Activated B cell treated with CpG ODN at 0.5 μM for 24 hours (primary cell): ENCODE data around the gene KLHL29. TPM values are rescaled to one million over a fixed set of nuclear protein-coding genes. Genes with fewer than 3 reads are reported as not detected.

Source experiments
- ATAC-seq: fragments of 200-7000 bp; cut with Tn5 transposase; one replicate; pipeline ENCODE4 v1.10.0; 2021; ENCODE audit warnings: low read depth, mild to moderate bottlenecking, moderate library complexity
- CTCF ChIA-PET: fragments of 350-600 bp; sonication (Branson Sonifier 250); formaldehyde crosslinking; loops from one replicate; lab custom pipeline; 2021; ENCODE audit warnings: antibody characterized with exemption; lab: Charles Lee
- POLR2A ChIA-PET: fragments of 350-600 bp; sonication (Branson Sonifier 250); formaldehyde crosslinking; loops from one replicate; lab custom pipeline; 2021; ENCODE audit warnings: antibody characterized with exemption; lab: Charles Lee
- DNase-seq: peaks from one replicate; pipeline ENCODE4 v3.0.0; 2022
- H3K27ac Mint-ChIP-seq: one replicate; pipeline ENCODE4 v1.8.0; 2020; ENCODE audit warnings: mixed read lengths
- H3K27me3 Mint-ChIP-seq: one replicate; pipeline ENCODE4 v1.8.0; 2021; ENCODE audit warnings: mixed read lengths
- H3K36me3 Mint-ChIP-seq: one replicate; pipeline ENCODE4 v1.8.0; 2021; ENCODE audit warnings: low read depth, mixed read lengths
- H3K4me1 Mint-ChIP-seq: one replicate; pipeline ENCODE4 v1.8.0; 2021; ENCODE audit warnings: mixed read lengths
- H3K4me3 Mint-ChIP-seq: one replicate; pipeline ENCODE4 v1.8.0; 2020; ENCODE audit warnings: mild to moderate bottlenecking, mixed read lengths
- H3K9me3 Mint-ChIP-seq: one replicate; pipeline ENCODE4 v1.8.0; 2020; ENCODE audit warnings: mixed read lengths
- intact Hi-C: fragments of 100-400 bp; cut with micrococcal nuclease; formaldehyde crosslinking; loops from one replicate; pipeline ENCODE4 v1.15.1; 2024
- total RNA-seq: library from RNA; stranded (reverse); gene quantifications from 2 replicates; pipeline ENCODE4 v1.2.3, GENCODE V29; 2022
- TF ChIP-seq, protein P1 (sequence below): fragments of 200-600 bp; IDR thresholded peaks from one replicate; pipeline ENCODE4 v1.8.0; 2022; ENCODE audit warnings: antibody characterized with exemption, mild to moderate bottlenecking

Gene KLHL29
- total RNA-seq, 1 donor from 2014 or later: 2.5 TPM

GRCh38 chr2:23655934-23656596 lies 271.1 kb downstream of the KLHL29 start:
- ChIA-PET POLR2A (no interaction called here), CTCF (no interaction called here)
- H3K9me3 Mint-ChIP-seq: no peaks in the 10 kb centered on the region
- H3K4me1 Mint-ChIP-seq: no peaks in the 10 kb centered on the region
- no peak overlapping the region for H3K4me3 Mint-ChIP-seq
- DNase-seq (no peak), ATAC-seq (no peak)
- intact Hi-C loops: no loop called here
- peaks cover 3% of the 10 kb centered on the region for H3K27me3 Mint-ChIP-seq
- TF ChIP-seq, protein P1, sequence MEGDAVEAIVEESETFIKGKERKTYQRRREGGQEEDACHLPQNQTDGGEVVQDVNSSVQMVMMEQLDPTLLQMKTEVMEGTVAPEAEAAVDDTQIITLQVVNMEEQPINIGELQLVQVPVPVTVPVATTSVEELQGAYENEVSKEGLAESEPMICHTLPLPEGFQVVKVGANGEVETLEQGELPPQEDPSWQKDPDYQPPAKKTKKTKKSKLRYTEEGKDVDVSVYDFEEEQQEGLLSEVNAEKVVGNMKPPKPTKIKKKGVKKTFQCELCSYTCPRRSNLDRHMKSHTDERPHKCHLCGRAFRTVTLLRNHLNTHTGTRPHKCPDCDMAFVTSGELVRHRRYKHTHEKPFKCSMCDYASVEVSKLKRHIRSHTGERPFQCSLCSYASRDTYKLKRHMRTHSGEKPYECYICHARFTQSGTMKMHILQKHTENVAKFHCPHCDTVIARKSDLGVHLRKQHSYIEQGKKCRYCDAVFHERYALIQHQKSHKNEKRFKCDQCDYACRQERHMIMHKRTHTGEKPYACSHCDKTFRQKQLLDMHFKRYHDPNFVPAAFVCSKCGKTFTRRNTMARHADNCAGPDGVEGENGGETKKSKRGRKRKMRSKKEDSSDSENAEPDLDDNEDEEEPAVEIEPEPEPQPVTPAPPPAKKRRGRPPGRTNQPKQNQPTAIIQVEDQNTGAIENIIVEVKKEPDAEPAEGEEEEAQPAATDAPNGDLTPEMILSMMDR: no peak
- H3K27ac Mint-ChIP-seq: no peak overlapping the region
- H3K36me3 Mint-ChIP-seq: no peaks in the 10 kb centered on the region

DNA sequence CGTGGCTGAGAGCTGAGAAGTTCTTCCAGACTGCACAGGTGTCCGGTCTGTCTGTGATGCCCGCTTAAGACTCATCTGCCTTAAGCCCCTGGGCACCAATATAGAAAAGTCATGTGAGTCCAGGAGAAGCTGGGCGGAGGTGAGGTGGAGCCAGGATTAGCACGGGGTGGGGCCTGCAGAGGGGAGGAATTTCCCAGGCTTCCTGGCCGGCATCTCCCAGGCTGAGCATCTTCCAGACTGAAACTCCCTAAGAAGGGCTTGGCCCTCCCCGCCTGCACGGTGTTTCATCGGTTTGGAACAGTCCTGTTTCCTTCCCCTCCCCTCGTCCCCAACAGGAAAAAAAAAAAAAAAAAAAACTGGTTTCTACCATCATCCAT lies 271.6 kb downstream of the KLHL29 start:
- no peak overlapping the region for H3K27ac Mint-ChIP-seq
- TF ChIP-seq, protein P1: no peak
- intact Hi-C loops: no loop called here

DNA sequence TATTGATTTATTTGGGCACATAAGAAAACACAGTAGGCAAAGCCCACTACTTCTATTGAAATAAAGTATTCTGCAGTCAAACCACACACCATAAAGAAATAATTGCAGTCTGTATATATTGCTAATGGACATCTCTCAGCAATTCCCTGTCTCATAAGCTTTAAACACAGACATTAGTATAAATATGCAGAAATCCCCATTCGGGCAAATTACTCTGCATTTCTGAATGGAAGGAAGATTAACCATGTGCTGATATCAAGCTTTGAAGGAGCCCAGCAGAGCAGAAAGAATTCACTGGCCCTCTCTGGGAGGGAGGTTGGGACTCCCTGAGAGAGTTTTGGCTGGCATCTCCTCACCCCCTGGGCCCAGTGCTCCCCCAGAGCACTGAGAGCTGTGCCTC lies 272.4 kb downstream of the KLHL29 start:
- Mint-ChIP-seq H3K36me3 (no peaks in the 10 kb centered on the region), H3K9me3 (no peaks in the 10 kb centered on the region), H3K27me3 (peaks cover 7% of the 10 kb centered on the region), H3K27ac (no peak overlapping the region), H3K4me1 (no peaks in the 10 kb centered on the region), H3K4me3 (no peak overlapping the region)
- ChIA-PET POLR2A (no interaction called here), CTCF (no interaction called here)
- TF ChIP-seq, protein P1: no peak
- intact Hi-C loops: no loop called here
- ATAC-seq (no peak), DNase-seq (no peak)

More for the DNA sequence above, 271.6 kb downstream of the KLHL29 start:
- H3K4me3 Mint-ChIP-seq: no peak overlapping the region
- ChIA-PET POLR2A (no interaction called here), CTCF (no interaction called here)
- DNase-seq: no peak
- no peaks in the 10 kb centered on the region for H3K4me1 Mint-ChIP-seq
- ATAC-seq: no peak
- H3K9me3 Mint-ChIP-seq: no peaks in the 10 kb centered on the region
- H3K36me3 Mint-ChIP-seq: no peaks in the 10 kb centered on the region
- peaks cover 3% of the 10 kb centered on the region for H3K27me3 Mint-ChIP-seq

GRCh38 chr2:23657934-23658333 lies 273.0 kb downstream of the KLHL29 start:
- Mint-ChIP-seq H3K36me3 (no peaks in the 10 kb centered on the region), H3K27ac (no peak overlapping the region), H3K4me3 (no peak overlapping the region), H3K4me1 (no peaks in the 10 kb centered on the region), H3K9me3 (no peaks in the 10 kb centered on the region), H3K27me3 (peaks cover 7% of the 10 kb centered on the region)
- TF ChIP-seq, protein P1: no peak
- ATAC-seq (no peak), DNase-seq (no peak)
- POLR2A ChIA-PET: no interaction called here
- CTCF ChIA-PET: no interaction called here
- intact Hi-C loops: no loop called here

- H3K9me3 Mint-ChIP-seq: no peaks in the 10 kb centered on the region
- peaks cover 2% of the 10 kb centered on the region for H3K4me1 Mint-ChIP-seq
- peaks cover 7% of the 10 kb centered on the region for H3K27me3 Mint-ChIP-seq
- ChIA-PET CTCF (no interaction called here), POLR2A (no interaction called here)
- TF ChIP-seq, protein P1: no peak
- H3K4me3 Mint-ChIP-seq: no peak overlapping the region
- ATAC-seq: no peak
- no peaks in the 10 kb centered on the region for H3K36me3 Mint-ChIP-seq
- intact Hi-C loops: no loop called here
- no peak overlapping the region for H3K27ac Mint-ChIP-seq
- DNase-seq: no peak
Measured at GRCh38 chr2:23658466-23658942, 273.5 kb downstream of the KLHL29 start.
